A549 (cell line): ENCODE data around the gene HADHB. TPM values are rescaled to one million over a fixed set of nuclear protein-coding genes. Genes with fewer than 3 reads are reported as not detected.
A peak's percentile ranks its signal among the peaks of the same experiment; 100 is the strongest.

Experiments
- ATAC-seq, 2 experiments: fragments of 200-7000 bp in 1 of 2; fragments of >200 bp in 1 of 2; cut with Nextera tagmentation in 1 of 2; cut with Tn5 transposase in 1 of 2; 3 replicates each; pipeline versions ENCODE4 v1.8.0 to v1.9.1; 2018 to 2020; ENCODE audit warnings: mild to moderate bottlenecking in 1 of 2, moderate library complexity in 1 of 2
- CTCF ChIA-PET: fragments of 300-600 bp; sonication (Branson Sonifier 250); formaldehyde crosslinking; extraction: SDS; loops from one replicate; lab custom pipeline; 2021; ENCODE audit warnings: antibody characterized with exemption, inconsistent platforms; lab: Yijun Ruan, JAX
- POLR2A ChIA-PET: fragments of 350-600 bp; formaldehyde crosslinking; extraction: SDS; loops from one replicate; lab custom pipeline; 2021; ENCODE audit warnings: antibody characterized with exemption, inconsistent platforms; lab: Yijun Ruan, JAX
- DNase-seq, 2 experiments: peaks; one replicate each; pipeline versions ENCODE4 v3.0.0 to v3.0.0-alpha.2; 2011 to 2016; ENCODE audit warnings: low read depth in 1 of 2, low spot score in 1 of 2
- FAIRE-seq: peaks from 2 replicates; lab custom pipeline; 2011; peaks lifted over from hg19 to GRCh38; lab: Jason Lieb, UNC
- H3K27ac ChIP-seq, 2 experiments: fragments of >200 bp; sonication (Bioruptor Twin); formaldehyde crosslinking; 3 replicates each; pipeline ENCODE4 v1.5.1; 2016 to 2017
- H3K4me1 ChIP-seq: fragments of >200 bp; sonication (Bioruptor Twin); formaldehyde crosslinking; 3 replicates; pipeline ENCODE4 v1.6.1; 2016
- H3K4me2 ChIP-seq: fragments of >200 bp; sonication (Bioruptor Twin); formaldehyde crosslinking; 3 replicates; pipeline ENCODE4 v1.6.1; 2016
- H3K4me3 ChIP-seq: fragments of >200 bp; sonication (Bioruptor Twin); formaldehyde crosslinking; 3 replicates; pipeline ENCODE4 v1.5.1; 2016
- H3K9me3 ChIP-seq: fragments of >200 bp; sonication (Bioruptor Twin); formaldehyde crosslinking; 3 replicates; pipeline ENCODE4 v1.6.1; 2016
- ATOH8 ChIP-seq: fragments of 250-450 bp; sonication (Bioruptor Pico); IDR thresholded peaks from 2 replicates; pipeline ENCODE4 v1.5.0; 2020; ENCODE audit warnings: low read depth, mild to moderate bottlenecking, moderate library complexity
- BHLHE40 ChIP-seq: IDR thresholded peaks from 2 replicates; pipeline ENCODE4 v1.6.1; 2012; ENCODE audit warnings: low read depth, low read length, inconsistent platforms
- CHD2 ChIP-seq: fragments of 150-350 bp; IDR thresholded peaks from 2 replicates; pipeline ENCODE4 v1.6.1; 2014; ENCODE audit warnings: low read length; ENCODE audit not compliant: partially characterized antibody
- CHD4 ChIP-seq: fragments of 200-600 bp; sonication (generic); IDR thresholded peaks from 2 replicates; pipeline ENCODE4 v1.6.1; 2016; ENCODE audit warnings: antibody characterized with exemption, mild to moderate bottlenecking, borderline replicate concordance
- E2F6 ChIP-seq: IDR thresholded peaks from 2 replicates; pipeline ENCODE4 v1.6.1; 2012; ENCODE audit warnings: low read depth, borderline replicate concordance
- EHF ChIP-seq: fragments of 250-450 bp; sonication (Bioruptor Pico); IDR thresholded peaks from 2 replicates; pipeline ENCODE4 v1.5.0; 2020; ENCODE audit warnings: mild to moderate bottlenecking
- EP300 ChIP-seq, 2 experiments: fragments of >200 bp; sonication (Bioruptor Twin); formaldehyde crosslinking; IDR thresholded peaks; 2 replicates in 1 of 2; 3 replicates in 1 of 2; pipeline ENCODE4 v1.6.1; 2016 to 2017
- FOSB ChIP-seq: fragments of 250-450 bp; sonication (Bioruptor Pico); IDR thresholded peaks from 2 replicates; pipeline ENCODE4 v1.5.0; 2020; ENCODE audit warnings: mild to moderate bottlenecking, moderate library complexity
- FOXS1 ChIP-seq: fragments of 250-450 bp; sonication (Bioruptor Pico); IDR thresholded peaks from 2 replicates; pipeline ENCODE4 v1.5.0; 2020; ENCODE audit warnings: mild to moderate bottlenecking, moderate library complexity
- HEYL ChIP-seq: fragments of 250-450 bp; sonication (Bioruptor Pico); IDR thresholded peaks from 2 replicates; pipeline ENCODE4 v1.8.0; 2021; ENCODE audit warnings: mild to moderate bottlenecking, moderate library complexity
- HOXB5 ChIP-seq: fragments of 250-450 bp; sonication (Bioruptor Pico); IDR thresholded peaks from 2 replicates; pipeline ENCODE4 v1.5.0; 2020; ENCODE audit warnings: mild to moderate bottlenecking, moderate library complexity
- JUN ChIP-seq, 2 experiments: fragments of >200 bp; sonication (Bioruptor Twin); formaldehyde crosslinking; IDR thresholded peaks; 2 replicates in 1 of 2; 3 replicates in 1 of 2; pipeline ENCODE4 v1.6.1; 2016 to 2017
- KDM1A ChIP-seq: fragments of 200-600 bp; sonication (generic); IDR thresholded peaks from 2 replicates; pipeline ENCODE4 v1.6.1; 2016; ENCODE audit warnings: low read depth, mild to moderate bottlenecking
- MAFK ChIP-seq: fragments of 450-650 bp; IDR thresholded peaks from 2 replicates; pipeline ENCODE4 v1.6.1; 2014; ENCODE audit not compliant: partially characterized antibody
- MAZ ChIP-seq: fragments of 150-350 bp; IDR thresholded peaks from 2 replicates; pipeline ENCODE4 v1.6.1; 2014; ENCODE audit warnings: antibody characterized with exemption, low read depth, low read length, borderline replicate concordance
- NFE2L2 ChIP-seq: fragments of 150-350 bp; conservative IDR thresholded peaks from 2 replicates; pipeline ENCODE4 v1.6.1; 2014; ENCODE audit warnings: low read length
- NR3C1 ChIP-seq: fragments of >200 bp; sonication (Bioruptor Twin); formaldehyde crosslinking; IDR thresholded peaks from 3 replicates; pipeline ENCODE4 v1.6.1; 2017
- PHF8 ChIP-seq: fragments of 200-600 bp; sonication (generic); IDR thresholded peaks from 2 replicates; pipeline ENCODE4 v1.6.1; 2016; ENCODE audit warnings: low read depth, mild to moderate bottlenecking, antibody characterized with exemption, moderate library complexity, borderline replicate concordance
- POLR2A ChIP-seq: IDR thresholded peaks from 2 replicates; pipeline ENCODE4 v1.6.1; 2012; ENCODE audit warnings: mild to moderate bottlenecking, low read length
- RAD21 ChIP-seq, 2 experiments: fragments of >200 bp in 1 of 2; sonication (Bioruptor Twin) in 1 of 2; formaldehyde crosslinking in 1 of 2; IDR thresholded peaks in 1 of 2; conservative IDR thresholded peaks in 1 of 2; 2 replicates in 1 of 2; 3 replicates in 1 of 2; pipeline ENCODE4 v1.6.1; 2012 to 2018; ENCODE audit warnings: inconsistent platforms in 1 of 2
- RARB ChIP-seq: fragments of 250-450 bp; sonication (Bioruptor Pico); IDR thresholded peaks from 2 replicates; pipeline ENCODE4 v1.8.0; 2021; ENCODE audit warnings: mild to moderate bottlenecking, moderate library complexity
- RCOR1 ChIP-seq: fragments of 150-350 bp; IDR thresholded peaks from 2 replicates; pipeline ENCODE4 v1.6.1; 2014; ENCODE audit warnings: antibody characterized with exemption, low read length, low read depth
- SMC3 ChIP-seq: fragments of >200 bp; sonication (Bioruptor Twin); formaldehyde crosslinking; IDR thresholded peaks from 3 replicates; pipeline ENCODE4 v1.6.1; 2018; ENCODE audit warnings: inconsistent platforms
- SREBF2 ChIP-seq: fragments of 450-650 bp; IDR thresholded peaks from 2 replicates; pipeline ENCODE4 v1.6.1; 2014; ENCODE audit warnings: mild to moderate bottlenecking, moderate library complexity
- ZFP36 ChIP-seq: fragments of 450-650 bp; IDR thresholded peaks from 2 replicates; pipeline ENCODE4 v1.6.1; 2014; ENCODE audit warnings: borderline replicate concordance; ENCODE audit not compliant: partially characterized antibody
- ZNF302 ChIP-seq: fragments of 250-450 bp; sonication (Bioruptor Pico); IDR thresholded peaks from 2 replicates; pipeline ENCODE4 v1.9.0; 2021; ENCODE audit warnings: inconsistent platforms, mild to moderate bottlenecking, moderate library complexity
- ZSCAN20 ChIP-seq: fragments of 250-450 bp; sonication (Bioruptor Pico); IDR thresholded peaks from 2 replicates; pipeline ENCODE4 v1.8.0; 2022; ENCODE audit warnings: mild to moderate bottlenecking, moderate library complexity
- WGBS: methylation state at CpG from one replicate; pipeline ENCODE4 v1.1.6; 2017; ENCODE audit errors: missing lambda C conversion rate; 5-methylcytosine and 5-hydroxymethylcytosine counted together
- polyA minus RNA-seq: library from RNA; depleted of rRNA, polyadenylated mRNA; stranded (reverse); fragments of >200 nt; gene quantifications from 2 replicates; pipeline ENCODE4 v1.2.3, GENCODE V29; 2011; rRNA and poly(A)+ RNA removed
- polyA plus RNA-seq, 4 experiments: library from polyadenylated mRNA; depleted of rRNA in 3 of 4; stranded (reverse); fragments of >200 nt; fragmentation: RNase III in 1 of 4; extraction: RNeasy Plus Mini Kit Qiagen cat#74134 plus additional on column Dnase treatment in 1 of 4; gene quantifications; 2 replicates in 3 of 4; 3 replicates in 1 of 4; pipeline ENCODE4 v1.2.3, GENCODE V29; 2011 to 2017
- TF ChIP-seq, protein P1 (sequence below): fragments of 250-450 bp; sonication (Bioruptor Pico); IDR thresholded peaks from 2 replicates; pipeline ENCODE4 v1.5.0; 2021; ENCODE audit warnings: mild to moderate bottlenecking, moderate library complexity, borderline replicate concordance
- TF ChIP-seq, protein P2 (sequence below): fragments of 450-650 bp; IDR thresholded peaks from 2 replicates; pipeline ENCODE4 v1.6.1; 2014; ENCODE audit warnings: antibody characterized with exemption
- TF ChIP-seq, protein P3 (sequence below): fragments of >200 bp; sonication (Bioruptor Twin); formaldehyde crosslinking; IDR thresholded peaks from 3 replicates; pipeline ENCODE4 v1.5.1; 2016
- TF ChIP-seq, protein P4 (sequence below): fragments of >200 bp; sonication (Bioruptor Twin); formaldehyde crosslinking; IDR thresholded peaks from 3 replicates; pipeline ENCODE4 v1.6.1; 2016

The HADHB gene
- 161 and 173 TPM in 2 replicates for polyA plus RNA-seq (2011; rRNA removed)
- polyA plus RNA-seq (2012; cell fraction: cytosol; rRNA removed) = 68.9 and 79.4 TPM in 2 replicates
- 48.4 and 94.9 TPM in 2 replicates for polyA plus RNA-seq (2012; cell fraction: nucleus; rRNA removed)
- 93.1 to 102 TPM (median 95.4 TPM) in 3 replicates for polyA plus RNA-seq (2017; fragmentation: RNase III; extraction: RNeasy Plus Mini Kit Qiagen cat#74134 plus additional on column Dnase treatment)
- polyA minus RNA-seq = 136 and 140 TPM in 2 replicates

DNA sequence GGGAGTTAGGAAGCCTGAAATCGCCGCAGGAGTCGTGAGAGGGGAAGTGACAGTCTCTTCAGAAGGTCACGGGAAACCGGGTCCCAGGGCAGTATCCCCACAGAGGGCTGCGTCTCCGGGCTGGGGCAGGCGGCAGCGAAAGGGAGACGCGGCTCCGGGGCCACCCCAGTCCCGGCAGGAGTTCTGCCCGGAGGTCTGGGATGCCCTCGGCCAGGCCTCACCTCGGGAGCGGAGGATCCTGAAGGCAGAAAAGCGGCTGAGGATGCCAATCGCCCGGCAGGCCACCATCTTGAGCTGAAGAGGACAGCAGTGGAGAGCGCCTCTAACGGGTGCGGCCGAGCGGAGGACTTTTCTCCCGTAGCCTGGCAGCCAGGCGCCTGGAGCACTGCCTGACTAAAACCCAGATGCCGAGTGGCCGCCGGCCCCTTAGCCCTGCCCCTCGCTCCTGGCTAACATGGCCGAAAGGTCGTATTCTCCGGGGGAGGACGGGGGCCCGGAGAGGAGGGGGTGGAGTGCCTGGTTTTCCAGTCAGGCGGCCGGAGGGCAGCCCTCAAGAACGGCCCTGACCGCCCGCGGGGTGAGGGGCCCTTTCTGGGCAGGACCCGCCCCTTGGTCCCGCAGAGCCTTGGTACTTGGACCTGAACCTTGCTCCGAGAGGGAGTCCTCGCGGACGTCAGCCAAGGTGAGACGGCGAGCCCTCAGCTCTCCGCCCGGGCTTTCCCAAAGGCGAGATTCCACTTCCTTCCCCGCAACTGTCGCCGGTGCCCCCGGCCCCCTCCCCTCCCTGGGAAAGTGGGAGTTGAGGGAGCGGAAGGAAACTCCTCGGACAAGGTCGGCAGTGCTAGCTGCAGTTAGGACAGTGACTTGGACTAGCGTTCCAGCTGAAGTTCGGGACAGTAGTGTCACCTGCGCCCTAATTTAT is at the start of gene HADHB, which contains the start of gene HADHA:
Gene HADHB, plus strand, starts transcription at position 631 of the 922 bp plus-strand sequence. CDS start 9,316 bp downstream, outside the sequence.
Gene HADHA, minus strand, starts transcription at position 324 of the 922 bp plus-strand sequence. Its CDS starts 36 bp downstream, at position 288.
- peak within 1 kb of the TSS; percentile 83 for H3K4me2 ChIP-seq
- FAIRE-seq = no peak
- H3K27ac ChIP-seq = peak within 1 kb of the TSS; percentile 77 to 94
- DNase-seq = peak; percentile 81 to 97
- no peaks in the 10 kb centered on the region for H3K9me3 ChIP-seq
- CTCF ChIA-PET = interaction anchor here (0.9 to 5.4 kb wide), 12 partner anchors 13 to 333 kb away, joined by 3 to 44 read pairs (median 3); partner anchors contain the start of gene GAREM2
- H3K4me1 ChIP-seq = peaks cover 34% of the 10 kb centered on the region
- POLR2A ChIA-PET = interaction anchor here (0.6 to 4.1 kb wide), 6 partner anchors 29 to 366 kb away, joined by 3 to 18 read pairs (median 4); partner anchors contain the start of genes ADGRF3, ASXL2 and SELENOI
- H3K4me3 ChIP-seq = peak within 1 kb of the TSS; percentile 74
- under 1% methylated on average over 40 of the region's 63 CpGs for WGBS
- ATAC-seq = peak; percentile 92 to 97
- TF ChIP-seq, protein P1, sequence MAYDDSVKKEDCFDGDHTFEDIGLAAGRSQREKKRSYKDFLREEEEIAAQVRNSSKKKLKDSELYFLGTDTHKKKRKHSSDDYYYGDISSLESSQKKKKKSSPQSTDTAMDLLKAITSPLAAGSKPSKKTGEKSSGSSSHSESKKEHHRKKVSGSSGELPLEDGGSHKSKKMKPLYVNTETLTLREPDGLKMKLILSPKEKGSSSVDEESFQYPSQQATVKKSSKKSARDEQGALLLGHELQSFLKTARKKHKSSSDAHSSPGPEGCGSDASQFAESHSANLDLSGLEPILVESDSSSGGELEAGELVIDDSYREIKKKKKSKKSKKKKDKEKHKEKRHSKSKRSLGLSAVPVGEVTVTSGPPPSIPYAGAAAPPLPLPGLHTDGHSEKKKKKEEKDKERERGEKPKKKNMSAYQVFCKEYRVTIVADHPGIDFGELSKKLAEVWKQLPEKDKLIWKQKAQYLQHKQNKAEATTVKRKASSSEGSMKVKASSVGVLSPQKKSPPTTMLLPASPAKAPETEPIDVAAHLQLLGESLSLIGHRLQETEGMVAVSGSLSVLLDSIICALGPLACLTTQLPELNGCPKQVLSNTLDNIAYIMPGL = peak; percentile 54; the same call in 1 of the 2 replicates
- TF ChIP-seq NR3C1 (no peak), NFE2L2 (no peak), ZSCAN20 (CRISPR knock-in tag) (no peak), SMC3 (0 out of 3 replicates have a peak, but pooled peaks have one; percentile 4), MAZ (0 out of 2 replicates have a peak, but pooled peaks have one; percentile 36), ATOH8 (CRISPR knock-in tag) (no peak), JUN (IDR thresholded peaks at IDR 0.05) (peak; percentile 92 to 99; a peak in 4 of 5 replicates), RAD21 (conservative IDR thresholded peaks at IDR 0.05 in 1 of 2, IDR thresholded peaks at IDR 0.05 in 1 of 2) (peak; percentile 3 to 17; a peak in 1 of 5 replicates), KDM1A (no peak), HEYL (CRISPR knock-in tag) (no peak), RCOR1 (no peak), EP300 (IDR thresholded peaks at IDR 0.05) (no peak), HOXB5 (CRISPR knock-in tag) (no peak), PHF8 (peak; percentile 96), POLR2A (peak; percentile 83), BHLHE40 (no peak), EHF (no peak), E2F6 (no peak; the same call in 1 of the 2 replicates), ZNF302 (CRISPR knock-in tag) (no peak), FOSB (CRISPR knock-in tag) (no peak), CHD2 (no peak), SREBF2 (no peak), MAFK (no peak), RARB (no peak), ZFP36 (no peak), CHD4 (no peak), FOXS1 (CRISPR knock-in tag) (no peak)
- TF ChIP-seq, protein P2, sequence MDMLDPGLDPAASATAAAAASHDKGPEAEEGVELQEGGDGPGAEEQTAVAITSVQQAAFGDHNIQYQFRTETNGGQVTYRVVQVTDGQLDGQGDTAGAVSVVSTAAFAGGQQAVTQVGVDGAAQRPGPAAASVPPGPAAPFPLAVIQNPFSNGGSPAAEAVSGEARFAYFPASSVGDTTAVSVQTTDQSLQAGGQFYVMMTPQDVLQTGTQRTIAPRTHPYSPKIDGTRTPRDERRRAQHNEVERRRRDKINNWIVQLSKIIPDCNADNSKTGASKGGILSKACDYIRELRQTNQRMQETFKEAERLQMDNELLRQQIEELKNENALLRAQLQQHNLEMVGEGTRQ = no peak
- TF ChIP-seq, protein P3, sequence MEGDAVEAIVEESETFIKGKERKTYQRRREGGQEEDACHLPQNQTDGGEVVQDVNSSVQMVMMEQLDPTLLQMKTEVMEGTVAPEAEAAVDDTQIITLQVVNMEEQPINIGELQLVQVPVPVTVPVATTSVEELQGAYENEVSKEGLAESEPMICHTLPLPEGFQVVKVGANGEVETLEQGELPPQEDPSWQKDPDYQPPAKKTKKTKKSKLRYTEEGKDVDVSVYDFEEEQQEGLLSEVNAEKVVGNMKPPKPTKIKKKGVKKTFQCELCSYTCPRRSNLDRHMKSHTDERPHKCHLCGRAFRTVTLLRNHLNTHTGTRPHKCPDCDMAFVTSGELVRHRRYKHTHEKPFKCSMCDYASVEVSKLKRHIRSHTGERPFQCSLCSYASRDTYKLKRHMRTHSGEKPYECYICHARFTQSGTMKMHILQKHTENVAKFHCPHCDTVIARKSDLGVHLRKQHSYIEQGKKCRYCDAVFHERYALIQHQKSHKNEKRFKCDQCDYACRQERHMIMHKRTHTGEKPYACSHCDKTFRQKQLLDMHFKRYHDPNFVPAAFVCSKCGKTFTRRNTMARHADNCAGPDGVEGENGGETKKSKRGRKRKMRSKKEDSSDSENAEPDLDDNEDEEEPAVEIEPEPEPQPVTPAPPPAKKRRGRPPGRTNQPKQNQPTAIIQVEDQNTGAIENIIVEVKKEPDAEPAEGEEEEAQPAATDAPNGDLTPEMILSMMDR = peak; percentile 21; the same call in 1 of the 3 replicates
- TF ChIP-seq, protein P4, sequence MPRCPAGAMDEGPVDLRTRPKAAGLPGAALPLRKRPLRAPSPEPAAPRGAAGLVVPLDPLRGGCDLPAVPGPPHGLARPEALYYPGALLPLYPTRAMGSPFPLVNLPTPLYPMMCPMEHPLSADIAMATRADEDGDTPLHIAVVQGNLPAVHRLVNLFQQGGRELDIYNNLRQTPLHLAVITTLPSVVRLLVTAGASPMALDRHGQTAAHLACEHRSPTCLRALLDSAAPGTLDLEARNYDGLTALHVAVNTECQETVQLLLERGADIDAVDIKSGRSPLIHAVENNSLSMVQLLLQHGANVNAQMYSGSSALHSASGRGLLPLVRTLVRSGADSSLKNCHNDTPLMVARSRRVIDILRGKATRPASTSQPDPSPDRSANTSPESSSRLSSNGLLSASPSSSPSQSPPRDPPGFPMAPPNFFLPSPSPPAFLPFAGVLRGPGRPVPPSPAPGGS = peak; percentile 77; the same call in 2 of the 3 replicates
